Cerebellar nuclear complex (tissue), 1 donor: ENCODE results near the gene KHDC4.
A peak's percentile ranks its signal among the peaks of the same experiment; 100 is the strongest.

Source experiments
- DNase-seq, 2 experiments: peaks; one replicate each; lab custom pipeline; 2025; lab: John Stamatoyannopoulos, UW

Gene KHDC4

GRCh38 chr1:155934097-155934935 lies at the start of gene KHDC4:
KHDC4 (minus strand) TSS chr1:155934413; CDS start chr1:155934373, 40 bp downstream.
- DNase-seq: peak; percentile 85 to 93

GRCh38 chr1:155983191-155984024 lies 49.2 kb upstream of the KHDC4 start:
- DNase-seq: no peak

GRCh38 chr1:155982106-155982505 lies 47.9 kb upstream of the KHDC4 start:
- DNase-seq: no peak

- no peak for DNase-seq
Observed at GRCh38 chr1:155981266-155982088, 47.3 kb upstream of the KHDC4 start.

- DNase-seq: no peak
Observed at GRCh38 chr1:155979597-155980343, 45.6 kb upstream of the KHDC4 start.

- no peak for DNase-seq
Observed at GRCh38 chr1:155978973-155979429, 44.8 kb upstream of the KHDC4 start.

- DNase-seq: no peak
Observed at GRCh38 chr1:155978325-155978972, 44.2 kb upstream of the KHDC4 start, which contains the start of gene ARHGEF2. ARHGEF2 (minus strand) TSS chr1:155978547; CDS start chr1:155978427, 120 bp downstream.

- DNase-seq: no peak
Observed at GRCh38 chr1:155977690-155978324, 43.6 kb upstream of the KHDC4 start.

GRCh38 chr1:155976913-155977689 lies 42.9 kb upstream of the KHDC4 start:
- no peak for DNase-seq

- DNase-seq: peak in 1 of 2 experiments; percentile 46
Observed at GRCh38 chr1:155976062-155976912, 42.1 kb upstream of the KHDC4 start.

GRCh38 chr1:155975375-155976061 lies 41.3 kb upstream of the KHDC4 start:
- no peak for DNase-seq

GRCh38 chr1:155974208-155975115 lies 40.2 kb upstream of the KHDC4 start:
- DNase-seq: peak; percentile 97 to 98

GRCh38 chr1:155973723-155974122 lies 39.5 kb upstream of the KHDC4 start:
- DNase-seq: peak; percentile 25 to 31

- DNase-seq: no peak
Observed at GRCh38 chr1:155971910-155972809, 37.9 kb upstream of the KHDC4 start.

GRCh38 chr1:155970531-155971167 lies 36.4 kb upstream of the KHDC4 start:
- no peak for DNase-seq
